VCaP (cell line): ENCODE results near the gene CHURC1.

Experiments used
- H3K27ac ChIP-seq: fragments of 450-650 bp; 2 replicates; pipeline ENCODE4 v1.5.1; 2017
- TF ChIP-seq, protein P1 (sequence below): fragments of 450-650 bp; conservative IDR thresholded peaks from 2 replicates; pipeline ENCODE4 v1.5.1; 2017; ENCODE audit warnings: mild to moderate bottlenecking, moderate library complexity

The CHURC1 gene

DNA sequence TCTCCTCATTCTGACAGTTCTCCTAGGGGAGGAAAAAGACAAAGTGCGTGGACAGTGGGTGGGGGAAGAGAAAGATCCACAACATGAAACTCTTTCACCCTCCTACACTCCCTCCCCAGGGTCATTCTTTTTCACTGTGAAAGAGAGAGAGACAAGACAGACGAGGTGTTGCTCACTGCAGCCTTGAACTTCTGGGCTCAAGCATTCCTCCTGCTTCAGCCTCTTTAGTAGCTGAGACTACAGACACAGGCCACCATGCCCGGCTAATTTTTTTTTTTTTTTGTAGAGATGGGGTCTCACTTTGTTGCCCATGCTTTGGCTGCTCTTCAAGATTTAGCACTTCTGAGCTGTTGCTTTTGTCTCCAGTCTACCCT is 25.5 kb downstream of the CHURC1 start:
- TF ChIP-seq, protein P1, sequence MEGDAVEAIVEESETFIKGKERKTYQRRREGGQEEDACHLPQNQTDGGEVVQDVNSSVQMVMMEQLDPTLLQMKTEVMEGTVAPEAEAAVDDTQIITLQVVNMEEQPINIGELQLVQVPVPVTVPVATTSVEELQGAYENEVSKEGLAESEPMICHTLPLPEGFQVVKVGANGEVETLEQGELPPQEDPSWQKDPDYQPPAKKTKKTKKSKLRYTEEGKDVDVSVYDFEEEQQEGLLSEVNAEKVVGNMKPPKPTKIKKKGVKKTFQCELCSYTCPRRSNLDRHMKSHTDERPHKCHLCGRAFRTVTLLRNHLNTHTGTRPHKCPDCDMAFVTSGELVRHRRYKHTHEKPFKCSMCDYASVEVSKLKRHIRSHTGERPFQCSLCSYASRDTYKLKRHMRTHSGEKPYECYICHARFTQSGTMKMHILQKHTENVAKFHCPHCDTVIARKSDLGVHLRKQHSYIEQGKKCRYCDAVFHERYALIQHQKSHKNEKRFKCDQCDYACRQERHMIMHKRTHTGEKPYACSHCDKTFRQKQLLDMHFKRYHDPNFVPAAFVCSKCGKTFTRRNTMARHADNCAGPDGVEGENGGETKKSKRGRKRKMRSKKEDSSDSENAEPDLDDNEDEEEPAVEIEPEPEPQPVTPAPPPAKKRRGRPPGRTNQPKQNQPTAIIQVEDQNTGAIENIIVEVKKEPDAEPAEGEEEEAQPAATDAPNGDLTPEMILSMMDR: no peak

DNA sequence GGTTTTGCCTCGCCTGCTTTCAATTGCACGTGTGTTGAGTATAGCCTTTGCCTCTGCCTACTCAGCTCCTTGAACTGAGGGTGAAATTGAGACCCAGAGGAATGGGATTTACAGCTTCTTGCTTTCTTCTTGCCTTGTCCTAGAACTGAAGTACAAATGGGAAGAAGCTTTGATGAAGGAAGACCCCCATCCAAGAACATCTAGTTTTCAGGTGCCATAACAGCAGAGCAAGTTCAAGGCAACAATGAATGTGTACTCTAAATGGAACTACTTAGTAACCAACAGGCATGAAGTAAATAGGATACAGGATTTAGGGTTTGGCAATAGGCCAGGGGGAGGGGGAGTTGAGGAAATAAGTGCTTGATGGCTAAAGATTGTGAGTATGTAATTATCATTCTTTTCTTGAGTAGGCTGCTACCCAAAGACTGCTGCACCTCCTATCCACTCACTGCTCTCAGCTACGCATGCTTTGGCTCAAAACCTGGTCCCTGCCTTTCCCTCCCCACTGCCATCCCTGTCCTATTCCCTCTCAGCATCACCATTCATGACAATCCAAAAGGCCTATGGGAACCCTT is 26.2 kb downstream of the CHURC1 start:
- peak overlapping the region; percentile 83; the same call in 1 of the 2 replicates for H3K27ac ChIP-seq
- TF ChIP-seq, protein P1: no peak

More for the DNA sequence above, 25.5 kb downstream of the CHURC1 start:
- H3K27ac ChIP-seq: peak overlapping the region; percentile 83

DNA sequence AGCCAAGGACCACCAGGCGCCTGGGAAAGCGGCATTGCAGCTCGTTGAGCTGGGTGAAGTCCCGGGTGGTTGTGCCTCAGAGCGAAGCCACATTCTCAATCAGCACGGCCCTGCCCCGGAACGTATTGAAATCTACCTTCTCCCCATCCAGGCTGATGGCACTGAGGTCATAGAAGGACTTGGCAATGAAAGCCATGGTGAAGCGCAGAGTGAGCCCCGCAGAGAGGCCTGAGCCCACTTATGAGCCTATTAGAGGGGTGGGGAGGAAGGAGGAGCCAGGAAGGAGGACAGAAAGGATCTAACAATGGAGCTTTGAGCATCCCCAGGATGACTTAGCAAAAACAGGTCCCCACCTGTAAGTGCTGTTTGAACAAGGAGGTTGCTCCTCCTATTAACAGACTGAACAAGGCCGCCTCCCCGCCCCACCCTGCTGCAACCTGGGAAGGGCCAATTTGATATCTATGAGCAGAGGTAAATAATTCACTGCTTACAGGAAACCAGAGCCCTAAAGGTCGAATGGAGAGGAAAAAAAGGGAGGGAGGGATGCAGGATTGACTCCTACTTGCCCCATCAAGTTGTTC is 28.4 kb downstream of the CHURC1 start, which contains the start of gene GPX2:
Gene GPX2, minus strand, starts transcription at position 215 of the 581 bp plus-strand sequence. Its CDS starts 19 bp downstream, at position 196.
- no peak within 1 kb of the TSS for H3K27ac ChIP-seq
- TF ChIP-seq, protein P1: no peak

DNA sequence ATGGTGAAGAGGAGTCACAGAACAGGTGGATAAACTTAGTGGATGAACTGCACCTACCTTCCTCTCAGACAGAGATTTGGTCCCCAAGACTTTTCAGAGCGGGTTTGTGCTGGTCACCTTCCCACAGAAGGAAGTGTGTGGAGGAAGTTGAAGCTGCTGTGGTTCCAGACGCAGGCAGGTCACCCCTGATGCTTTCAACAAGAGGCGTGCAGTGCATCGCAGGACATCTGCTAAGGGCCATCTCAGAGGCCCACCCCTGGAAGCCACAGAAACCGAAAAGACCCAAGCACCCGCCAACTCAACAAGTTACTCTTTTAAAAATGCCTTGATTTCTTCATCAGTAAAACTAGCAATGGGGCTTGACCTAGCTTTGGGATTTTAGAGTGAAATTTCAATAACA is 29.3 kb downstream of the CHURC1 start:
- H3K27ac ChIP-seq: no peak overlapping the region
- TF ChIP-seq, protein P1: no peak

DNA sequence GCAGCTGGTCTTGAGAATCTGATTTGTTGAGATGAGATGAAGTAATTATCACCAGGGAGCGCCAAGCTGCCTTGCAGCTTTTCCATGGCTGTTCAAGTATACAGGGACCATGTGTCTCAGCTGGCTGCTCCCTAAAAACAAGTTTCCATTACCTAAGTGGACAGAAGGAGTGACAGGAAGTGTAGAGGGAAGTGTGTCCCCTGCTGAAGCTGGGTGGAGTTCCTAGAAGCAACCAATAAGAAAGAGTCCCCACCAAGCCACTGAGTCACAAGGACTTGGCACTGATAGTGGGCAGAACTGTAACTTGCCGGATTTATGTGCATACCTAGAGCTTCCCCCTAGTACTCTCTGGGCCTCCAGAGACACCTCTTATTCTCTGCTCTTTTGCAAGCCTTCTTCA is 29.8 kb downstream of the CHURC1 start:
- TF ChIP-seq, protein P1: no peak
- H3K27ac ChIP-seq: no peak overlapping the region

DNA sequence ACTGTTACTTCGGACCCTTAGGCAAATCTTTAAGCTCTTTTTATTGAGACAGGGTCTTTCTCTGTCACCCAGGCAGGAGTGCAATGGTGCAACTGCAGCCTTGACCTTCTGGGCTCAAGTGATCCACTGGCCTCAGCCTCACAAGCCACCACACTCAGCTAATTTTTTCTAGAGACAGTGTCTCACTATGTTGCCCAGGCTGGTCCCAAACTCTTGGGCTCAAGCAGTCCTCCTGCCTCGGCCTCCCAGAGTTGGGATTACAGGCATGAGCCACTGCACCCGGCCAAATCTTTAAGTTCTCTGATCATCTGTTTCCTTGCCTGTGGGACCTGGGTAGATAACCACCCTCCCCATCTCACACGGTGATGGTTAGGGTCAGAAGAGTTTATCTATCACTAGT is 30.6 kb downstream of the CHURC1 start:
- no peak overlapping the region for H3K27ac ChIP-seq
- TF ChIP-seq, protein P1: no peak

DNA sequence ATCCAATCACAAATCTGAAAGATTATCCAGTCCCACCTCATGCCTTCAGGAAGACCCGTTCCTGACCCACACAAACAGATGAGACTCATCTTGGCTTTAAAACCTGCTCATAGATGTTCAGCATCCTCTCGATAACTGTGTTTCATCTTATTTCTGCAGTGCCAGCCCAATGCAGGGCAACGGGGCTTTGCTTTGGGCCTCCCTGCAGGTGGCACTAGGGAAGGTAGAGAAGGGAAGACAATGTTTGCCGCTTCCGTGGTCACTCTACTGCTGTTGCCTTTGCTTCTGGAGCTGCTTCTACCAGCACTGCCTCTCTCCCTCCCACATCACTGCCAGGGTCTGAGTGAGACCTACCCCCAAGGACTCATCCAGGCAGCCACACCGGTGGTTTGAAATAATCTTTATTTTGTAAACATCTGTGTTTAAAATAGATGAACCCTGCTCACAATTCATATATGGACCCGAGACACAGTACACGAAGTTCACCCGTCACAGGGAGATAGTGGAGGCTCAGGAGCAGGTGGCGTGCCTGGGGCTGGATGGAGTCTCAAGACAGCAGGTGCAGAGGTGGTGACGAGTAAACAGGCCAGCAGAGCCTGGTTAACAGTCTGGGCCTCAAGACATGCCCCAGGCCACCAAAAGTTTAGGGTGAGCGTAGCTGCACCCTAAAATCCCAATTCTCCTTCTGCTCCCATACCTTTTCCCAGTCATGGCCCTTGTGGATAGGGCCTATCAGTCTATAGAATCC is 31.4 kb downstream of the CHURC1 start:
- no peak overlapping the region for H3K27ac ChIP-seq
- TF ChIP-seq, protein P1: no peak
